C4-2B (cell line): ENCODE data around the gene ABRACL.

Source experiments
- ZFX ChIP-seq: fragments of 450-650 bp; IDR thresholded peaks from 2 replicates; pipeline ENCODE4 v1.6.1; 2017
- TF ChIP-seq, protein P1 (sequence below): fragments of 450-650 bp; conservative IDR thresholded peaks from 2 replicates; pipeline ENCODE4 v1.5.1; 2017; ENCODE audit warnings: mild to moderate bottlenecking

DNA sequence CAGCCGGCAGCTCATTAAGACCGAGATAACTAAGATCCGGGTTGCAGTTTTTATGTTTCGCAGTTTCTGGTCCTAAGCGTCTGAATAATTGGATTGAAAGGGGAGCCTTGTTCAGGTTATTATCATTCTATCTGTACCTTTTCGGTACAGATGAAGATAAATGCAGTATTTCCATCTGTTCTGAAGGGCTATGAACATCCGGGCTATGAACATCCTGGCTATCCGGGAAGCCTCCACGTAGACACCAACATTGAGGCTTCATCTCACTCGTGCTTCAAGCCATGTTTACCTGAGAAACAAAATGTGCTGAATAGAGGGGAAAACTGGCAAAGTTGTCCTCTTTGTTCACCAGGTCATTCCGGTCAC lies 40.1 kb upstream of the ABRACL start:
- TF ChIP-seq, protein P1, sequence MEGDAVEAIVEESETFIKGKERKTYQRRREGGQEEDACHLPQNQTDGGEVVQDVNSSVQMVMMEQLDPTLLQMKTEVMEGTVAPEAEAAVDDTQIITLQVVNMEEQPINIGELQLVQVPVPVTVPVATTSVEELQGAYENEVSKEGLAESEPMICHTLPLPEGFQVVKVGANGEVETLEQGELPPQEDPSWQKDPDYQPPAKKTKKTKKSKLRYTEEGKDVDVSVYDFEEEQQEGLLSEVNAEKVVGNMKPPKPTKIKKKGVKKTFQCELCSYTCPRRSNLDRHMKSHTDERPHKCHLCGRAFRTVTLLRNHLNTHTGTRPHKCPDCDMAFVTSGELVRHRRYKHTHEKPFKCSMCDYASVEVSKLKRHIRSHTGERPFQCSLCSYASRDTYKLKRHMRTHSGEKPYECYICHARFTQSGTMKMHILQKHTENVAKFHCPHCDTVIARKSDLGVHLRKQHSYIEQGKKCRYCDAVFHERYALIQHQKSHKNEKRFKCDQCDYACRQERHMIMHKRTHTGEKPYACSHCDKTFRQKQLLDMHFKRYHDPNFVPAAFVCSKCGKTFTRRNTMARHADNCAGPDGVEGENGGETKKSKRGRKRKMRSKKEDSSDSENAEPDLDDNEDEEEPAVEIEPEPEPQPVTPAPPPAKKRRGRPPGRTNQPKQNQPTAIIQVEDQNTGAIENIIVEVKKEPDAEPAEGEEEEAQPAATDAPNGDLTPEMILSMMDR = peak; percentile 56
- no peak for TF ChIP-seq ZFX
